ENCODE data around the gene PLAAT4.
"Not testable (repeated sequence)": the region's sequence is repeated elsewhere in the genome, so short reads cannot be mapped to it uniquely, and the experiment has no call there.

Gene PLAAT4

DNA sequence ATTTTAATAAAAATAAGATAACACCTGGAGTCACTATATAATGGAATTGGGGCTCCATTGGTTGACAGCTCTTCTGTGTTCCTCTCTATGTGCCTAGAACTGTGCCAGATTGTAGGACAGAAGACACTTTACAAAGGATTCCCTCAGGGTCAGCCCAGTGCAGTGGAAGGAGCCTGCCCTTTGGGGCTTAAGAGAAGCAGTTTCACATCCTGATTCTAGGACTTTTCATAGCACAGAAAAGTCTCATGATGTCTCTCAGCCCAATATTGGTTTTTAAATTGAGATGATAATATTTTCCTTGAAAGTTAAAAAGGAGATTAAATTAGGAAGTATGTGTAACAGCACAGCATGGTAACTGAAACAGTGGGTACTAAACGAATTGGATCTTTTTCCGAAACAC is 7.1 kb downstream of the PLAAT4 start:
- DNase-seq (ENCODE audit: low spot score) = no peak

DNA sequence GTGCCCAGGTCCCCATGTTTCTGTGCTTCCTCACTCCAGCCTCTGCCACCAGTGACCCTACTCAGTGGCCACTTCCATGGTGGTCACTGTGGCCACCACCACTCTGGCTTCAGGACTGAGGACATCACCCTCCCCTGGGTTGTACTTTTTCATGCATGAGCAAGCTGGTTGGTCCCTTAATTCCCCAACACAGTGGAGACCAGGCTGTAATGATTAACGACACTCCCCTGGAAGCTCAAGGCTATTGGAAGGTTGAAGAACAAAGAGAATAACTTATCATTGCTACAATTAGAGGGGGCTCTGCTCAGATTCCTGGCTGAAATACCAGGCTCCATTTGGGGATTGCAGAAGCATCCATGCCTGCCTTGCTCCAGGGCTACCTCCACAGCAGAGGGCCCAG is 10.5 kb downstream of the PLAAT4 start:
- DNase-seq (ENCODE audit: low spot score) = no peak

DNA sequence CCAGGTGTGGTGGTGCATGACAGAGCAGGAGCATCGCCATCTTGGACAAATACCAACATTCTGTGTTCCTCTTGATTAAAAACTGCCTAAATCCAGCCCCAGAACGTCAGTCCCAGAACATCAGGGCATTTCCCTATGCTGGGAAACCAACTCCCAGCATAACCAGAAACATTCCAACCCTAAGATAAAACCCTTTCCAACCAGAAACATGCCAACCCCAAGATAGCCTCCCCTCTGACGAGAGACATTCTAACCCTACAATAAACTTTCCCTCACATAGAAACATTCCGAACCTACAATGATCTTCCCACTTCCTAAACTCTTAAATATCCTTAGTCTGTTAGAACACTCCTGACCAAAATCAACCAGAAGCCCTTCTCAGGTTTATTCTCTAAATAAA is 11.6 kb downstream of the PLAAT4 start:
- no peak for DNase-seq (ENCODE audit: low spot score)

DNA sequence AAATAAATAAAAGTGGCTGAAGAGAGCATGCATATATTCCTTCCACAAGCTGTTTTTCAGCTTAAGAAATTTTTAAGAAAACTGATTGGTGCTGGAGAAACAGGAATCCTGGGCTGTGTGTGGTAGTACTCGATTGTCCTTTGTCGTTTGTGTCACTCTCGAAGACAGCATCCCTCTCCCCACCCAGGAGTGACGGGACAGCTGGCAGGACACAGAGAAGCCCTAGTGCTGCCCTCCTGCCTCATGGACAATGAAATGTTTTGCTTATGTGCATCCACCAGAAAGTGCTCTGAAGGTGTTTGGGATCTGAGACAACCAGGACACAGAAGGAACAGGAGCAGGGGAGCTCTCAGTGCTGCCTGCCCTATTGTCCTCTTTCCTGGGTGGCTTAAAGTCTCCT is 12.8 kb downstream of the PLAAT4 start:
- DNase-seq (ENCODE audit: low spot score) = no peak

DNA sequence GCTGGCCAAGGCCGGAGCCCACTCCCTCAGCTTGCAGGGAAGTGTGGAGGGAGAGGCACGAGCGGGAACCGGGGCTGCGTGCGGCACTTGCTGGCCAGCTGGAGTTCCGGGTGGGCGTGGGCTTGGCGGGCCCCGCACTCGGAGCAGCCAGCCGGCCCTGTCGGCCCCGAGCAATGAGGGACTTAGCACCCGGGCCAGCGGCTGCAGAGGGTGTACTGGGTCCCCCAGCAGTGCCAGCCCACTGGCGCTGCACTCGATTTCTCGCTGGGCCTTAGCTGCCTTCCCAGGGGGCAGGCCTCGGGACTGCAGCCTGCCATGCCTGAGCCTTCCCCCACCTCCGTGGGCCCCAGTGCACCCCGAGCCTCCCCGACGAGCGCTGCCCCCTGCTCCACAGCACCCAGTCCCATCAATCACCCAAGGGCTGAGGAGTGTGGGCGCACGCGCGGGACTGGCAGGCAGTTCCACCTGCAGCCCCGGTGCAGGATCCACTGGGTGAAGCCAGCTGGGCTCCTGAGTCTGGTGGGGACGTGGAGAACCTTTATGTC is 13.6 kb downstream of the PLAAT4 start:
- DNase-seq (ENCODE audit: low spot score) = not testable (repeated sequence)

DNA sequence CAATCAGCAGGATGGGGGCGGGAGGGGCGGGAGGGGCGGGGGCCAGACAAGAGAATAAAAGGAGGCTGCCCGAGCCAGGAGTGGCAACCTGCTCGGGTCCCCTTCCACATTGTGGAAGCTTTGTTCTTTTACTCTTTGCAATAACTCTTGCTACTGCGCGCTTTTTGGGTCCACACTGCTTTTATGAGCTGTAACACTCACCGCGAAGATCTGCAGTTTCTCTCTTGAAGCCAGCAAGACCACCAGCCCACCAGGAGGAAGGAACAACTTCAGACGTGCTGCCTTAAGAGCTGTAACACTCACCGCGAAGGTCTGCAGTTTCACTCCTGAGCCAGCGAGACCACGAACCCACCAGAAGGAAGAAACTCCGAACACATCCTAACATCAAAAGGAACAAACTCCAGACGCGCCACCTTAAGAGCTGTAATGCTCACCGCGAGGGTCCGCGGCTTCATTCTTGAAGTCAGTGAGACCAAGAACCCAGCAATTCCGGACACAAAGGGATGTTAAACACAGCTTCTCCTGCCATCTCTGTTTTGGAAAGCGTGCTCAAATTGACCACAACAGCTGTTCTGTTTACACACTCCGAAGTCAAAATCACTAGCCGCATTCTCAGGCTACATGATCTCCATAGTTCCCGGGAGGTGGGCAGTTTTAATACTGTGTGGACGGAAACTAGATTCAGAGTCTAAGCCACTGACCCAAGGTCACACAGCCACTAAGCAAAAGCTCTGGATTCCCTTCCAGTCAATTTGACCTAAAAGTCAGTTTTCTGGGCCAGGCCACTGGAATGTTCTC is 14.7 kb downstream of the PLAAT4 start:
- DNase-seq (ENCODE audit: low spot score) = no peak

DNA sequence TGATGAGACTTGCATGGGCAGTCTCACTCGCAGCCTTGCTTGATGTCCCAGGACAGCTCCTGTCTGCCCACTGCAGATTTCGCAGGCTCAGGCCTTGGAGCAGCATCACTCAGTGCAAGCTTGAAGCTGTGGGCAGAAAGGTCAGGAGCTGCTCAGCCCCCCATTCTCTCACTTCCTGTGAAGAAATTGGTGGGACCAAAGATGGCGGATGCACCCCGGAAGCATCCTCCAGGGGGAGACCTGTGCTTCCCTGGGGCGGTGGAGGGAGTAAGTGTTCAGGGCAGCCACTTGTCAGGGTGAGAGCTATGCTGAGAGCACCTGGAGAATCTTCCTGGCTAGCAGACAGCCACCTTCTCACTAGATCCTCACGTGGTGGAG is 15.3 kb downstream of the PLAAT4 start:
- no peak for DNase-seq (ENCODE audit: low spot score)

DNA sequence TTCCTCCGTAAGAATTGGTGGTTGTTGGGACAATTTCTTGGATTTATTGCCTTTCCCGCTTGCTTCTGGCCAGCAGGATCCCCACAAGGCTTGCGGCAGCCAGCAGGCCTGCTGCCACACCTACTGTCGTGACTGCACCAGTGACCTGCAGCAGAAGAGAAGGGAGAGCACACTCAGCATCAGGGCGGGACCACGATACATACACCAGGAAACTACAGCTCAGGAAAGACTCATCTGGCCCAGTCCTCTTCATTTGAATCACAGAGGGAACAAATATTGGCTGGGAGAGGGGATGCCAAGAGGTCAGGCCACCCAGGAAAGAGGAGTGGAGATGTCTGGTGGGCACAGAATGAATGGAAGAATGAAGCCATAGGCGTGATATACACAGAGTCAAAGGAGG is 16.3 kb downstream of the PLAAT4 start:
- DNase-seq (ENCODE audit: low spot score) = no peak

DNA sequence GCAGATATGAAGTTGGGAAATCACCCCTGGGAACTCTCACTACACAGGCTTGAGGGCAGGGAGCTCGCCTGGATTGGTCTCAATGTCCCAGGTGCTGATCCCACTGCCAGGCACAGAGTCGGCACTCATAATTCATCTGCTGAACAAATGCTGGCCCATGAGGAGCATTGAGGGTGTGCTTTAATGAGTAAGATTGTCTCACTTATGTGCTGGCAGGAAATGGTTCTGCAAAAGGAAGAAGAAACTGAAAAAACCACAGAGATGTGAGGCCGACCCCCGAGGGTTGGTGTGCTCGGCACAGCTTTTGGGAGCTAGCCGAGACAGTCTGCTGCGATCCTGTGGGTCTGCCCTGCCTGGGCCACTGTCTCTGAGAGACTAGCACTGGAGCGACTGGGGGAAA is 17.2 kb downstream of the PLAAT4 start:
- no peak for DNase-seq (ENCODE audit: low spot score)

DNA sequence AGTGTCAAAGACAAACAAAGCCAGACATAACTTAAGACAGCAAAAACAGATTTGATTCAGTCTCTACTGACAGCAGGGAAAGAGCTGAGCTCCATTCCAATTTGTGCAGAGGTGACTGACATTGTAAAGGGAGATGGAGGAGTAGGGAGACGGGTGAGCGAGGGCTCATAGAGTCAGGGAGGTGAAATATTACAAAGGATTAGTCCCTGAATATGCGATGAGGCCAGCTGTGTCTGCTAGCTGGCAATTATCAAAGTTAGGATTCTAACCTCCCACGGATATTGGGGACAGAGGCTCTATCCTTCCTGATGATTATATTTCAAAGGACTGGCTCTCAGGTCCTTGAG is 18.2 kb downstream of the PLAAT4 start:
- DNase-seq (ENCODE audit: low spot score) = no peak

DNA sequence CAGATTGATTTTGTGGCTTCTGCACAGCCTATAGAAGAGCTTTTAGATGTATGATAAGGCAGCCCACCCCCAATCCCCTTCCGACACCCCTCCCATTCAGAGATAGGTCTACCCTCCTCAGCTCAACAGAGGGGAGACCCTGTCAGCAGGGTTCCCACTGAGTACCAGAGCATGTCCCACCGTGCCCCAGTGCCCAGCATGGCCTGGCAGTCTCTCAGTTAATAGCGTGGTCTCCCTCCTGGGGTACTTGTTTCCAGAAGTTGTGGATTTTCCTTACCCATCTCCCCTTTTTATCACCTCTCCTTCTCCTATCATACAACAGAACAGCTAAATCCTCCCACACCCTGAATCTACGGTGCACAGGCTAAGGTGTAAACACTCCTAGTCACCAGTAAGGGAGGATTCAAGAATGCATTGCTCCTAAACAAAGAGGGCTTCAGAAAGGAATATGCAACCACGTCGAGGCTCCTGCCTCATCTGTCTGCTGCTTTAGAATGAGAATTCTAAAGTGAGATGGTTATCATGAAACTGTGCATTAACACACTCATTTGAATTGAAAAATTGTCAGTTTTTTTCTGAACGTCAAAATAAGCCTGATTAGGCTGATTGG is 19.9 kb downstream of the PLAAT4 start:
- no peak for DNase-seq (ENCODE audit: low spot score)

DNA sequence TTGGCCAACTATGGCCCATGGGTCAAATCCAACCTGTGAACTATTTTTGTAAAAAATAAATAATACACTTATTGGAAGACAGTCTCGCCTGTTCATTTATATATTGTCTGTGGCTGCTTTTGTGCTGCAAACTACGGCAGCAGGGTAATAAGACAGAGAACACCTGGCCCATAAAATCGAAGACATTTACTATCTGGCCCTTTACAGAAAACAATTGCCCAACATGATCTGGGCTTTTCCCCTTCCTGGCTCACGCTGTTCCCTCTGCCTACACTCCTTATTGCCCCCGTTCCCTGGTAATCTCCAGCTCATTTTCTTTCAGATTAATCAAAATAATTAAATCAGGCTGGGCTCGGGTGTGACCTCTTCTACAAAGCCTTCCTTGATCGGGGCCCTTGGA is 21.0 kb downstream of the PLAAT4 start:
- no peak for DNase-seq (ENCODE audit: low spot score)

DNA sequence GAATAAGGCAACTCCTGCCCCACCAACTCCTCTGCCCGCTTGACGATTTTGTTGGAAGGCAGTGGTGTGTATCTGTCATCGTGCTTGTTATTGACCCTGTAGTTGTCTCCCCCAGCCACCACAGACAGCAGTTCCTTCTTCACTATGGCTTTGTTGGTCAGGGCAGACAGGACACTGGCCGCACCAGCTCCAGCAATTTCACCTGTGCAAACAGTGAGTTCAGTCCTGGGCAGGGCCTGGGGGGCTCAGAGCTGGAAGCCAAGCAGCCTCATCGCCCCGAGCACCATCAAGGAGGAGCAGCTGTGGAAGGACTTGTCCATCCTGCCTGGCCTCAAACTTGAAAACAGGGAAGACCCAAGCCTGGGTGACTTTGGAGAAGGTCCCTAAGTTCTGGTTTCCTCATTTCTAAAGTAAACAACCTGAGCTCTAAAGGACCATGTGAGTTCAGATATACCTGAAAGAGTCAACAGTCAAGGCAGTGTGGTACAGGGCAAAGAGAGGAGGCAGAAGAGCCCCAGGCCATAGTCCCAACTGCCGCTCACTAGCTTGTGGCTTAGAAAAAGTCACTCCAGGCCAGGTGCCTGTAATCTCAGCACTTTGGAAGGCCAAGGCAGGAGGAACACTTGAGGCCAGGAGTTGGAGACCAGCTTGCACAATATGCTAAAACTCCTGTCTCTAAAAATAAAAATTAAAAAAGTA is 22.0 kb downstream of the PLAAT4 start:
- DNase-seq (ENCODE audit: low spot score) = no peak

DNA sequence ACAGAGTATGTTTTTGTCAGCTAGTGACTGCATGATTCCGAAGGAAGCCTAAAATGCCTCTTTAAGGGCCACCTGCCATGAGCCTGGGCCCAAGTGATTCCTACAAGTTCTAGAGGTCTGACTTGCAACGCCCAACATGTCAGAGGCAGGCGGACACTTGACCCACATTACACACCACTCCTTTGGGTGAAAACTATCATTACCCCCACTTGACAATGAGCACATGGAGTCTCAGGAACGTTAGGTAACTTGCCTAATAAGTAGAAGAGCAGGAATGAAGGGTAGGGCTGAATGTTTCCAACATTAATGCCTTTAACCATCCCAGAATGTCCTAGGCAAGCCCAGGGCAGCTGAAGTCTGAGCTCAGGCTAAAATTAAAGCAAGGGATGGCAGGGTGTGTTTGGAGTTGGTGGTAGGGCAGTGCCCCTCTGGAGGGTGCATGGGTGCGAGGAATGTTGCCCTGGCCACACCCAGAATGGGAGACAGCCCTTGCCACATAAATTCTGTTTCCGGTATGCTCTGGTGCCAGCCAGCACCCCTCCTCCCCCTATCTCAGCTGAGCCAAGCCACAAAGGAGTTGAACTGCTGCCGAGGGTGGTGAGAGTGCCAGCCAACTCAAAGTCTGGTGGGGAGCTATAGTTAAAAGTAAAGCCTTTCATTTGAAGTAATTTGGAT is 24.0 kb downstream of the PLAAT4 start:
- no peak for DNase-seq (ENCODE audit: low spot score)

DNA sequence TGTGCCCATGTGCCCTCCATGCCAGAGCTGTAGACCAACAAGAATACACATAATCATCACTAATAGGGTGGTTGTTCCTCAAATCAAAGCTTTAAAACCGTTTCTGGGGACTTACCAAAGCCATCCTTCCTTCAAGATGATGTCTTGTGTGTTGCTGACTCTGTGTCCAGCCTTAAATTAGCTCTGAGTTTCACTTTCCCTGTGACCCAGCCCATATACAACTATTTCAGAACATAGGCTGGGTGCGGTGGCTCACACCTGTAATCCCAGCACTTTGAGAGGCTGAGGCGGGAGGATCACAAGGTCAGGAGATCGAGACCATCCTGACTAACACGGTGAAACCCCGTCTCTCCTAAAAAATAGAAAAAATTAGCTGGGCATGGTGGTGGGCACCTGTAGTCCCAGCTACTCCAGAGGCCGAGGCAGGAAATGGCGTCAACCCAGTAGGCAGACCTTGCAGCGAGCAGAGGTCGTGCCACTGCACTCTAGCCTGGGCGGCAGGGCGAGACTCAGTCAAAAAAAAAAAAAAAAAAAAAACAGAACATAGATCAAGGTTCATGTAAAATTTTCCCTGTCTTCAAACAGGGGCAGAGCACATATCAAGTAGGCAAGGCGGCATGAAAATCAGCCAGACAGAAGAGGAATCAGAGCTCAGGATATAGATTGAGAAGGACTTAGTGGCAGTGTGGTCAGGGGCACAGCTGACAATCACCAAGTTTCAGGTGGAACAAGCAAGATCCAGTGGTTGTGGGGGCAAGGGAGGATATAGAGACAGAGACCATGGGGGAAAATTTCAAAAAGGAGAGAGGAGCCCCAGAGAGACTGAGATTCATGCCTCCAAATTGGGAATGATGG is 26.8 kb downstream of the PLAAT4 start, which contains the start of gene PLAAT2:
TSS of gene PLAAT2 (minus strand) at position 179 of the 855 bp plus-strand sequence. CDS start at position 124, 55 bp downstream.
- DNase-seq (ENCODE audit: low spot score) = no peak

DNA sequence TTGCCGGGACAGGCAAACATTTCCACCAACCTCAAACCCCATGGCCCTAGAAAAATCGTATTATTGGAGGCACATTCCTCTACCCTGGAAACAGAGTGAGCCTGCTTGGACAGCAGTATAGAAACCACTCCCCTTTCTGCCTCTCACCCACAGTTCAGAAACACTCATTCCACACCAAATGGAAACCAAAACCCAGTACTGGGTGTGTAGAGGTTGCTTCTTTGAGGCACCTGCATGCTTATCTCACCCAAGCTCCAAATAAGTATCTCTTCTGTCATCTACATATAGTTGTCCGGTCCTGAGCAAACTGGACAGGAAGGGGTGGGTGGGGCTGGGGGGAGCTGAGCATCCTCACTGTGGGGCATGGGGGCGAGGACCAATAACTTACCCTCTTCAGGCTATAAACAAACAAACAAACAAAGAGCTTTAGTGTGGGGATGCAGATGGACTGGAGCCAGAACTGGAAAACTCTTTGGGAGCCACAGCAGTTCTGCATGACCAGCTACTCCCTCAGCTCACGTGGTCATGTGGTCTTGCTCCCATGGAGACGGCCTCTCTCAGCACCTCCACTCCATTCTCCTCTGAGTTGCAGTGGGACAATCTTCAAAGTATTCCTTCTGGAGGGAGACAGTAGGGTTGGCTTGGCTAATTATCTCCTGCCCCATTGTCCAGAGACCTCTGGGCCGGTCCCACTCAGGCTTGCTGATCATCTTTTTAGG is 27.6 kb downstream of the PLAAT4 start:
- DNase-seq (ENCODE audit: low spot score) = no peak

DNA sequence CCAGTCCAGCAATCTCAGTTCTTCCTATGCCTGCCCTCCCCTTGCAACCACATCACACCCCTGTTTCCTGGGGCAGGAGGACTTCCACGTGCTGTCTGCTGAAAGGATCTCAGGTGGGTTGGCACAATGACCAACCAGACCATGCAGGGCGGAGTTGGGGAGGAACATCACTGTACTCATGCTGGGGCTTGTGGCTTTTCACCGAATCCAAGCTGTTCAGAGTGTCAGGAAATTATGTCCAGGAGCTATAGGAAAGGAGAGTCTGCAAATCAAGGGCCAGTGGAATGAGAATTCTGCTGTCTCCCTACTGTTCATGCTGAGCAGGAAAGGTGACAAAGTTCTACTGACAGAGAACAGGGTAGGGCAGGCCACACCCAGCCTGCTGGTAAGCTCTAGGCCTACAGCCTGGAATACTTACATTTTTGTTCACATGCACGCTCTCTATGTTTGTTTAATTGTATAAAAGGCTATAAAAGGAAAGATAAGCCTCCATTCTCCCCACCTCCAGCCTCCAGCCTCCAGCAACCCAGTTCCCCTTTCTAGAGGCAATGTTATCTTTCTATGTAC is 28.3 kb downstream of the PLAAT4 start:
- DNase-seq (ENCODE audit: low spot score) = no peak

DNA sequence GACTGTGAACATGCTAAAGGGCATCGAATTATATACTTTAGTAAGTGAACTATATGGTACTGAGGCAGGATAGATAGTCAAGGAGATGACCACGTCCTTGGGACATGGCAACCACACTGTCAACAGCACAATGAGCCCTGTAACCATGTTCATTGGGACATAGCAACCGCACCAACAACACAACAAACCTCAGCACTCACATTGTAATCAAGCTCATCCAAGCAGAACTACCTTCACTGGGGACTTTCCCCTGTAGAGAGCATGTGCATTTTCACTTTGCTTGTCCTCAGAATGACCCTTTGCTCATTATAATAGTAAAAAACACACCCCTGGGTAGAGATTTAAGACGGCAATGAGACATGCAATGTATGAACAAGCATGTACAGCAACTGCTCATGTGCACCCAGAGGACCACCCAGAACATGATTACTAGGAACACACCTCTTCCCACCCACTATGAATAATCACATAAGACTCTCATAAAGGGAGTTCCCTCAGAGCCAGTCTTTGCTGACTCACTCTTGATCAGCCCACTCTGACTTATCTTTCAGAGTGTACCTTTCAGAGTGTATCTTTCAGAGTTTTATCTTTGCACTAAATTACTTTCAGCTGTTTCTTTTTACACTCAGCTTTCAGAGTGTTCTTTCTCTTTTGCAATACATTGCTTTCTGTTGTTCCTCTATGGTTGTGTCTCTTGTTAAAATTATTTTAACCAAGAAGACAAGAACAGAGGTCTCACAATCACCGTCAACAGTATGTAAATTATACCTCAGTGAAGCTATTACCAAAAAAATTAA is 30.6 kb downstream of the PLAAT4 start:
- DNase-seq (ENCODE audit: low spot score) = peak; percentile 65

DNA sequence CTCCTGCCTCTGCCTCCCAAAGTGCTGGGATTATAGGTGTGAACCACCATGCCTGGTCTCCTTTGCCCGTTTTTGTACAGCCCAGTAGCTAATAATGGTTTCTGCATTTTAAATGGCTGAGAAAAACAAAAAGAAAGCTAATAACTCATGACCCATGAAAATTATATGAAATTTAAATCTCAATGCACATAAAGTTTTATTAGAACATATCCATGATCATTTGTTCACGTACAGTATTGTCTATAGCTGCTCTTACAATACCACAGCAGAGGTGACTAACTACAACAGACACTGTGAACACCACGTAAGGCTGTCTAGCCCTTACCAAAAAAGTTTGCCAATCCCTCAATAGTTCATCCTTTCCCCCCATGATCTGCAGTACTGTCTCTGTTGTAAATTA is 33.0 kb downstream of the PLAAT4 start:
- no peak for DNase-seq (ENCODE audit: low spot score)
